ENCODE measurements around the gene ADAMTS2.

The ADAMTS2 gene

DNA sequence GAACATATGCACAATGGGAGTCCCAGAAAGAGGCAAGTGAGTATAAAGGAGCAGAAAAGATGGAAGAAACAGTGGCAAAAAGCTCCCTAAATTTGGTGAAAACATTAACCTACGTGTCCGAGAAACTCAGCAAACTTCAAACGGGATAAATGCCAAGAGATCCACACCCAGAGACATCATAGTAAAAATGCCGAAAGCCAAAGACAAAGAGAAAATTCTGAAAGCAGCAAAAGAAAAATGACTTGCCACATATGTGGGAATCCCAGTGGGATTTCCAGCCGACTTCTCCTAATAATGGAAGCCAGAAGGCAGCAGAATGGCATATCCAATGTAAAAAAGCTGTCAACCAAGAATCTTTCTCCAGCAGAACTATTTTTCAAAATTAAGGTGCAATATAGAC, 101.2 kb downstream of the ADAMTS2 start:
- DNase-seq: no peak

DNA sequence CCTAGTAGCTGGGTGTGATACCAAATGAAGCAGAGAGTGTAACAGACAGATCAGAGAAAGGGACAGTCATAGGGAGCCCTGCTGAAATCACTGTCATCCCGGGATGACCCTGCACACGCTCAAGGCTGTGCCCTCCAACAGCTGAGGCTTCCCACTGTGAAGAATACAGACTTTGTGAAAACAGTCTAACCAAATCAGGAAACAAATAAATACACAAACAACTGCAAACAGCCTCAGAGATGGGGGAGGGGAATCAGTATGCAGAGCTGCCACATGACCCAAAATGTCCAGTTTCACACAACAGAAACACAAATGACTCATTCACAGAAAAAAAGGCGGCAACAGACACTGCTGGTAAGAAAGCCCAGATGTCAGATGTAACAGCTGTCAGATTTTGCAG, 101.9 kb downstream of the ADAMTS2 start:
- DNase-seq: no peak

- no peak for DNase-seq
These were observed 102.6 kb downstream of the ADAMTS2 start for GRCh38 chr5:179242676-179243075.

- no peak for DNase-seq
These were observed 103.4 kb downstream of the ADAMTS2 start for GRCh38 chr5:179241764-179242370.

DNA sequence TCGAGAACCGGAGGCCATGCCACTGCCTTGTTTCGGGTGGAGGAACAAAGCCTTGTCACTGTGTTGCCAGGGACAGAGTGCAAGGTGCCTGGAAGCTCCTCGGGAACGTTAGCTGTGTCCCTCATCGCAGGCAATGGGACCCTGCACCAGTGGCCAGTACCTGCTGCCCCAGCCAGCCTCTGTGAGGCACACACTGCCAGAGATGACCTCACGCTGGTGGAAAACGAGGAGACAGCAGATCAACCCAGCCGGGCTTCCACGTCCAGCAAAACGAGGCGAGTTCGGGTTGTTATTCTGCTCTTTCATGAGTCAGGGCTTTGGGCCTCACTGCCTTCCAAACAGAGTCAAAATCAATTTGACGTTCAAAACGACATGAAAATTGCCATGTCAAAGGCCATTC, 104.1 kb downstream of the ADAMTS2 start:
- no peak for DNase-seq

- no peak for DNase-seq
These were observed 104.7 kb downstream of the ADAMTS2 start for GRCh38 chr5:179240561-179240960.

DNA sequence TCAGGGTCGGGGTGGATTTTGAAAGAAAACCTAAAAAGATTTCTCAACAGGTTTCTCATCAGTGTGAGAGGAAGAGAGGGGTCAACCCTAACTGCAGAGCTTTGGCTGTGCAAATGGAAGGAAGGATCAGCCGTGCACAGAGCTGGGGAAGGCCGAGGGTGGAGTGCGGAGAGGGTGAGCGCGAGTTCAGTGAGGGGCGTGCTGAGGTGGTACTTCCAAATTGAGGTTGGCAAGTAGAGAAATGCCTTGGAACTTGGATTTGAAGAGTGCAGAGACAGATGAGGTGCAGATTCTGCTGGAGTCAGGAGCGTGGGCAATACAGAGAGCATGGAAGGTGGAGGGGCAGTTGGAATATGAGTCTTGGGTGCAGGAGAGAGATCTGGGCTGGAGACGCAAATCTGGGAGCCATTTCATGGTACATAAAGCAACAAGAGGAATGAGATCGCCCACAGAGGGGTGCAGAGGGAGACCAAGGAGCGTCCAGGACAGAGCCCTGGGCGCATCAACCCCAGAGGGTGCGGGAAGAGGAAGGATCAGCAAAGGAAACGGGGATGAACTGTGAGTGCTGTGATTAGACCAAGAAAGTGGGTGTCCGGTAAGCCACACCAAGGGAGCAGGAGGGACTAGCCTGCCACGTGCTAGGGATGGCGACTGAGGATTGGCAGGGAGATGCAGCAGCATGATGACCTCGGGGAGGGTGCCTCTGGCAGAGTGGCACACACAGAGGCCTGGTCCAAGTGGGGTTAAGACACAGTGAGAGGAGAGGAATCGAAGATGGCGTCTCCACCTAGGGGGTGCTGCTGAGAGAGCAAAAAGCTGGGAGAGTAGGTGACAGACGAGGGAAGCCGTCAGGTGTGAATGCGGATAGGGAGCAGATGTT, 105.8 kb downstream of the ADAMTS2 start:
- DNase-seq: no peak

GRCh38 chr5:179238628-179238970, 106.7 kb downstream of the ADAMTS2 start:
- DNase-seq: no peak

DNA sequence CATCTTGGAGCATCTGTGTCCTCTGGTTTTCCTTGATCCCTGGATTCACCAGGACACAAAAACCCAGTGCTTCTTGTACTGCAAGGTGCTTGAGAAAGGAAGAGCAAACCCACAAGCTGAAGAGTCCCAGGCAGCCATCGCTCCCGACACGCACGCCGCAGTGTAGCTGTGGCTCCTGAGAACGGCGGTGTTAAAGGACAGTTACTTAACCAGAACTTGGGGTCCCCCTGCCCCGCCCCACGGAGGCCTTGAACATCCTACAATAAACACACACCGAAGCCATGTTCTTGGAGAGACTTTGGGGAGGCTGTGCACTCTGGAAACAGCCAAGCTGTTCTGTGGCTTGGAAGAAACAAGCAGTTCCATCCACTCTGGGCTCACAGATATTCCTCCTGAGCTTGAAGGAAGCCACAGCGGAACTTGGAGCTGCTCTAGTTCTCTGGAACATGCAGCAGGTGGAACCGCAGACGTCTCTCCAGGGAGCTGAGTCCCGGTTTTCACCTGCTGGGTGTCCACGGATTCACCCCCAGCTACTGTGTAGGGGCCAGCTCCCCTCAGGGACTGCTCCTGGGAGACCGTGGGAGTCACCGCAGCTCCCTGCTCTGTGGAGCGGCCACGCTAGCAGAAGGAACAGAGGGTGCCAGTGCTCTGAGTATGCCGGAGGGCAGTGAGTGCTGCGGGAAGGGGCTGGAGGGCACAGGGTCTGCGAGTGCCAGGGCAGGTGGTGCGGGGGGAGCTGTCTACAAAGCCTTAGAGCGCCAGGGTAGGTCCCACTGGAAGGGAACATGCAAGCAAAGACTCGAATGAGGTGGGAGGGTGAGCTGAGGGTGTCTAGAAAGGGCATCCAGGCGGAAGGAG, 107.3 kb downstream of the ADAMTS2 start:
- DNase-seq: no peak

DNA sequence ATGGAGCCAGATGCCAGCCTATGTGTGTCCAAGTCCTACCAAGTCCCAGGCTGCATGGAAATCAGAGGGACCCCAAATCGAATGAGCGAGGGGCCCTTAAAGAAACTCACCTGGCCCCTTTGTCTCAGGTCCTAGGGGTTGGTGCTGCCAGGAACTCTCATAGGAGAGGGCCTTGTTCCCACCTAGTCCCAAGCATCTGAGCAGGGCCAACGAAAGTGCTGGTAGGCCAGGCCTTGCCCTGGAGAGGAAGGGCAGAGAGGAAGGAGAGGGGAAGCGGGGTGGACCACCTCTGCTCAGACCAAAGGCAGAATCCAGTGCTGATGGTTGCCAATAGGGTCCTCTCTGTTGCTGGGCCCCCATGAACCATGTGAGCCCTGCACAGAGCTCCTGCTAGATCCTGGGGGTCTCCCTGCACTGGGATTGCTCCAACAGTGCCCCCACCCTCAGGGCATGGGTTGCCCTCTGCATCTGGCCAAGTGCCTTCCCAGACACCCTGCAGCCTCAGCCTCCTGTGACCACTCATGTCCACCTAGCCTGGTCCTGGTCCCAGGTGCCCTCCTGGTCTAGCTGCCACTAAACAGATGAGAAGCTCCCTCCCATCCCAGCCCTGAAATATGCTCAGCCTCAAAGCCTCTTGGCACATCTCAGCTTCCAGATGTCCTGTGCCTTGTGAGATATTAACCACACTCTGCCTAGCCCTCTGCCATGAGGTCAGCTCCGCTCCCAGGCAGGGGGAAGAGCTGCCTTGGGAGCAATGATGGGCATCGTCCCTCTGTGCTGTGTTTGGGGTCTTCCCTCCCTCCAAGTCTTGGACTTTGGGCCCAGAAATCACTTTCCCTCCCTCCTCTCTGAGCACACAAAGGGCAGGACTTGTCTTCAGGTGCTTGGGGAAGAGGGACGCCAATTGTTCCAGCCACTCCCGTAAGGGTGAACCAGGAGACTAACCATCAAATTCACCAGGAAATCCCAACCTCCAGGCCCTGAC, 109.6 kb downstream of the ADAMTS2 start:
- DNase-seq: no peak

GRCh38 chr5:179234563-179235135, 110.6 kb downstream of the ADAMTS2 start:
- DNase-seq: no peak

GRCh38 chr5:179233909-179234562, 111.2 kb downstream of the ADAMTS2 start:
- DNase-seq: no peak

DNA sequence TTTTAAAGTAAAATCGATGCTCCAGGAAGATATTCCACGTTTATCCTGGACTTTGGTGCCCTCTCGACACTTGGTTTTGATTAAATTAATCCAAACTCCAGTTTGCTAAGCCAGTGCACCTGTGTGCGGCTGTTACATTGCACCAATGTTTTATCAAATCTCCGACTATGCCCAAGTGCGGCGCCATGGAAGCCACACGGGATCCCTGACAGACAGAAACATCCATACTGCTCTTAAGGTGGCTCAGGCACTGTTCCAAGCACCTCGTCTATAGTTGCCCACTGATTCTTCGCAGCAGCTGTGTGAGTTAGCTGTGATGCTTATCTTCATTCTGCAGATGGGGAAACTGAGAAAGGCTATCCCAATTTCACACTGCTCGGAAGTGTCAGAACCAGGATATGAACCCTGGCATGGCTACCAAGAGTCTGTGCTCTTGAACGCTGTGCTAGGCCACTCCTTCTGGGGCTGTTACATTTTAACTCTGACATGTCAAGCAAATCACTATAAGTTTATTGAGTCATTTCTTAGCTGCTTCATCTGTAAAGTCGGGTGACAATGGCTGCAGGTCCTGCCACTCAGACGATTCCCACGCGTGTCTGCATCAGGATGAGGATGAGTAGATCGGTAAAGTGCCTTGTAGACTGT, 113.0 kb downstream of the ADAMTS2 start:
- DNase-seq: no peak

DNA sequence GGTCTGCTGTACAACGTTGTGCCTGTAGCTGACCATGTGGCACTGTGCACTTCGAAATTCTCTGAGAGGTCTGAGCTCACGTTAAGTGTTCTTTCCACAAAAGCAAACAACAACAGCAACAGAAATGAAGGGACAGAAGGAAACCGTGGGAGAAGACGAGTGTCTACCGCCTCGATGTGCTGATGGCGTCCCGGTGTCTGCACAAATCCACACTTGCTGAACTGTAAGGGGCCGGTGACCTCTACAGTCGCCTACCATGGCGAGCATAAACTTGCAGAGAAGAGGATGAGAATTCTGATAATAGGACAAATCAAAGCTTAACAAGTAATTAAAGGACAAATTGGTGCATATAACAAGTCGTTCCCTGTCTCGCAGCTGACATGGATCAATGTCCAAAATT, 114.0 kb downstream of the ADAMTS2 start:
- no peak for DNase-seq

DNA sequence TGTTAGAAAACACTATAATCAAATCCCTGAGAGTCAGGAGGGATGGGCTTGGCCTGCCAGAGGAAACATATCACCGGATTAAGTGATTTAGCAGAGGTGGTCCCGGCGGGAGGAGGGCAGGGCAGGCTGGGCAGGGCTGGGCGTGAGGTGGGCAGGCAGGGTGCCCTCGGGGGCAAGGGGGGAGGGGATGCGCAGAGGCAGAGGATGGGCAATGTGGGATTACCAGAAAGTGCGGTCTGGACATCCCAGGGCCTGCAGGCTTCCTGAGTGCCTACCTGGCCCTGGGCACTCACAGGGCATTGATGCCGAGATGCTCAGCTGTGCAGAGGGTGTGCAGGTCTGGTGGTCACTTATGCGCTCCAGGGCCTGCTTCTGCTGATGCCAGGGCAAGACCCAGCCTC, 115.2 kb downstream of the ADAMTS2 start:
- DNase-seq: no peak

DNA sequence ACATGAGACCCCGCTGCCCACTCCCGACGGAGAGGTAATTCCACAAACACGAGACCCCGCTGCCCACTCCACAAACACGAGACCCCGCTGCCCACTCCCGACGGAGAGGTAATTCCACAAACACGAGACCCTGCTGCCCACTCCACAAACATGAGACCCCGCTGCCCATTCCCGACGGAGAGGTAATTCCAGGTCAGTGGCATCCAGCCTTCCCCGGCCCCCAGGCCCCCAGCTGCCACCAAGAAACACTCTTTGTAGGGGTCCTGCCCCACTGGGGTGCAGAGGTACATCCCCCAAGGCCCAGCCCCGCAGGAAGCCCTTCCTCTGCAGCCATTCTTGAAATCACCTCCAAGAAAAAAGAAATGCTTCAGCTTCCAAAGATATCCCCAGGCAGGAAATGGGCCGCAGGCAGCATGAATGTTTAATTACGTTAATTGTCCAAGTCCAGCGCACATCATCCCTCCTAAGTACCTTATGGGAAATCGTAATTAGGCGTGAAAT, 115.9 kb downstream of the ADAMTS2 start:
- no peak for DNase-seq

- DNase-seq: no peak
These were observed 116.7 kb downstream of the ADAMTS2 start for GRCh38 chr5:179228341-179229121.

DNA sequence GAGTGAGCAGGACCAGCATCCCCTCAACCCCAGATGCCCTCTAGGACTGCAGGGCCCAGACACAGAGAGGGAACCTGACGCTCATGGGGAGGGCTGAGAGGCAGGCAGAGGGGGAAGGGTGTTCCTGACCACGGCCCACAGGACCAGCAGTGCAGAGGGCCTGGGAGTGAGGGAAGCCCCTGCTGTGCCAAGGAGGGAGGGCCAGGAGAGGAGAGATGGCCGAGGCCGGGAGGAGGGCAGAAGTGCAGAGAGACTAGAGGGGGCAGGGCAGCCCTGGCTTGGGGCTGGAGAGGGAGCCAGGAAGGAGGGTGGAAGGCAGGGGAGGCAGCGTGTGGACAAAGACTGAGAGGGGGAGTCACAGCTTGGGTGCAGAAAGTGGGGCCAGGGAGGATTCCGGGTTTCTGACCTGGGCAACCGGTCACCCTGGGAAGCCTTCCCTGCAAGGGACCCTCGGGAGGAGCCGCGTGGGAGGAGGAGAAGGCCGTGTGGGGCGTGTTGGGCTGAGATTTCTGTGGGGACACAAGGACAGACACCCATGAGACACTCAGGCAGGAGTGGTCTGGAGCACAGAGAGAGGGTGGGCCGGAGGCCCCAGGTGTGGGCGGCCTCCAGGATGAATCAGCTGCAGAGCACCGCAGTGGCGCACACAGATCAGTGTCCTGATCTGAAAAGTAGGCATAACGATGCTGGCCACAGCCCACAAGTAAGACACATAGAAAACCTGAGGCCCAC, 117.5 kb downstream of the ADAMTS2 start:
- DNase-seq: no peak

GRCh38 chr5:179227229-179227579, 118.1 kb downstream of the ADAMTS2 start:
- DNase-seq: no peak
